GM18520 (cell line): ENCODE data around the gene STK38.
"Not testable (repeated sequence)": the region's sequence is repeated elsewhere in the genome, so short reads cannot be mapped to it uniquely, and the experiment has no call there.

Source experiments
- ATAC-seq: cut with Tn5 transposase; IDR thresholded peaks from one replicate; pipeline ENCODE4 v1.9.1; 2021; ENCODE audit not compliant: unreplicated experiment

Gene STK38

DNA sequence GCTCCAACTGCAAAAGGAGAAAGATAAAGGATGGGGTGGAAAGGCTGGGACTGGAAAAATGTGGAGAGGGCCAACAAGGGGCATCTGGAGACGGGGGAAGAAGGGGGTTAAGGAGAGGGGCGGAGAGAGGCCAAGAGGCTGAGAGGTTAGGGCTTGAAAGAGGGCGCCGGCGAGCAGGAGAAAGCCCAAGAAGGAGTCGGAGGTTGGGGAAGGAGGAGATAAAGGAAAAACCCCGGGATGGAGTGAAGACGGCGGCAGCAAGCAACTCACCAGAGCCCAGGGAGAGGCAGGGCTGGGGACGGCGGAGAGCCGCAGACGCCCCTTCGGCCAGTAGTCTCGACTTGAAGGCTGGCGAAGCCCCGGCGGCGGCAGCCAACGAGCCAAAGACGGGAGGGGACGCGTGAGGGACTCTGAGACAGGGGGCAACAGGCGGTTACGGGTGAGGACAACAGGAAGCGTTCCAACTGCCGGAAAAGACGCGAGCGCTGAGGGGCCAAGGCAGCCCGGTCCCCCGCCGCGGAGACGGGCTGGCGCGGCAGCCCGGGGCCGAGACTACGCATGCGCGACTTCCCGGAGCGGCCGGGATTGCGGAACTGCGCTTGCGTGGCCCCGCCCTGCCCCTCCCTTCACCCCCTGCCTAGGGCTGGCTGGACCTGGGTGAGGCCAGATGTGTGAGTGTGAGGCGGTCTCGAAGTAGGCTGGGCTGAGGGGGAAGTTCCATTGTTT lies at the start of gene STK38:
STK38 (minus strand) TSS at position 560 of the 726 bp plus-strand sequence. CDS start 7,277 bp downstream, outside the sequence.
- ATAC-seq, result peak; percentile 60

DNA sequence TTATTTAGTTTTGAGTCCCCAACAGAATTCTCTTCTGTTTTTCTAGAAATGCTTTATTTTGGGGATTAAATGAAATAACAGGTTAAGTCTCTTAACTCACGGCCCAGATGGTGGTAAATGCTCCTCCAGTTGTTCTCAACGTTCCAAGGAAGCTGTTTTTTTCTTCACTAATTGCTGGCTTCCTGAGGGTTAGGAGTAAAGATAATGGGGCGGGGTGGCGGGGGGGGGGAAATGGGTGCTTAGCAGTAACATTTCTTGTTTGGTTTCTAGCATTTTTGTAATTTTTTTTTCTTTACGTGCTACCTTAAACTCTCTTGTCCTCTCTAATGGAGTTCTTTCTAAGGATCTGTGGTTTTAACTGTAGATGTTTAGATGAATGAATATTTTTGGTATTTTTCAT lies 49.1 kb upstream of the STK38 start:
- no peak for ATAC-seq

DNA sequence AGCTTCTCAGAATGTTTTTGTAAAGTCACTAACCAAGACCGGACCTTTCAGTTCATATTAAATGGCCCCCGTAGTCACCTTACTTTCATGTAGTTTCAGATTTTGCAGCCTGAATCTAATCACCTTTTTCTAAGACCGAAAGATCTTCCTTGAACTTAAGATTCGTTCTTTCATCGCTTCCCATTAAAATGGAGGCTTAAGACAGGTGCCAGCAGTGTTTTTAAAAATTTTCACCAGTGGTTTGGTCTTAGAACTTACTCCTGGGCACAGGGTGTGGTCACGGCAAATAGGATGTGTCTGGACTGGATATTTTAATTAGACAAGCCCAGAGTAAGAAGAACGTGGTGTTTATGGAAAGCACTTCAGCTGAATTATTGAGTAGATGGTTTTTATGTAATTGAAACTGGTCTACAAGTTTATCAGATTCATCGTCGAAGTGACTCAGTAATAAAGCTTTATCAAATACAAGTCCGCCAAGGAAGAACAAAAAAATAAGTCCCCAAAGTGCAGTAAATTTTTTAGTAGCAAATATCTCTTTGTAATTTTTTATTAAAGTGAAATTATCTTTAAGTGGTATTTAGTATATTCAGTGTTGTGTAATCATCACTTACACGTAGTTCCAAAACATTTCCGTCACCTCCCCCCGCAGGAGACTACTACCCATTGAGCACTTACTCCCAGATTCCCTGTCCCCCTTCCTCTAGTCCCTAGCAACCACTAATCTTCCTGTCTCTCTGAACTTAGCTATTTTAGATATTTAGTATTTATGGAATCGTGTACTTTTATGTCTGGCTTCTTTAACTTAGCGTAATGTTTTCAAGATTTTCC lies 47.8 kb upstream of the STK38 start:
- no peak for ATAC-seq

DNA sequence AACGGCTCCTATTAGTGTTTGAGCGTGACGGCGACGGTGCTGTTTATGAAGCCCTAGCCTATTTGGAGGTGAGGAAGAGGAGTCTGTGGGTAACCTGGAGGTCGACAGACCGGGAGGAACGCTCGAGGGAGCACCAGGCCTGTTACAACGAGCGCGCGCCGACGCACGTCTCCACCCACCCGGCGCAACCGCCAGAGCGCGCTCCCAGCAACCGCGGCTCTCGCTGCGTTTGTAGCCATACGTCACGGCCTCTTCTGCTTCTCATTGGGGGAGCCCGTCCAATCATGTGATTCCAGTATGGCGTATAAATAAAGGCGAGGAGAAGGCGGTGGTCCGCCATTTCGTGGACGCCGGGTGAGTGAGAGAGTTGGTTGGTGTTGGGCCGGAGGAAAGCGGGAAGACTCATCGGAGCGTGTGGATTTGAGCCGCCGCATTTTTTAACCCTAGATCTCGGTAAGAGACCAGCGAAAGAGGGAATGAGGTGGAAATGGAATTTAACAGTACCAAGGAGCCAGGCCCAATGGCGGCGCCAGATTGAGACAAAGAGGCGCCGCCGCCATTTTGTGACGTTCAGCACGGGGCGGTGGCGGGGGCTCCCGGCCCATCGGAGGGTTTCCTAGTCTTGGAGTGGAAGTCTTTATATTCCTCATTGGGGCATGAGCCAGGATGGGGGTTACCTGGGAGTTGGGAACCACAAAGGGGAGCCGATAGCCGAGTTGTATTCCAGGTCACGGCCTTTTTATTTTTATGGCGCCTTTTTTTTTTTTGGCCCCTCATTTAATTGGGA lies 46.9 kb upstream of the STK38 start, which contains the start of gene SRSF3:
SRSF3 (plus strand) TSS at position 334 of the 787 bp plus-strand sequence. CDS start 2,401 bp downstream, outside the sequence.
- peak; percentile 87 for ATAC-seq

DNA sequence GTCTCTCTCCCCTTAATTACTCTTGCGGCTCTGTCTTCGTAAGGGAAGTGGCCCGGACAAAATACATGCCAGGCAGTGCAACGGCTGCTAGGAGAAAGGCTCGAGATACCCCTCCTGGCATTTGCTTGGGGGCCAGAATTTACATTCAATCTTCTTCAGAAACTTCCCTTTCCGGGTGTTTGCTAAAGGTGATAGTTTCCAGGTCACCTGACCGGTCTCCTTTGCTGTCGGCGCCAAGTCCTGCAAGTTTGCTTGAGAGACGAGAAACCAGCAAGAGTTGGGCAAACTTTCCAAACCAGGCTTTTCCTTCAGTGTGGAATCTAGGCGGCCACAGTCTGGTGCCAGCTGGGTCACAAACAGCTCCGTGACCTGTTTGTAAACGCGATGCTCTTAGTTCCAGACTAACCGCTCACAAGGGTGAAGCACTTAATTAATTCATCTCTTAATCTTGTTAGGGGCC lies 46.3 kb upstream of the STK38 start:
- ATAC-seq, result no peak

DNA sequence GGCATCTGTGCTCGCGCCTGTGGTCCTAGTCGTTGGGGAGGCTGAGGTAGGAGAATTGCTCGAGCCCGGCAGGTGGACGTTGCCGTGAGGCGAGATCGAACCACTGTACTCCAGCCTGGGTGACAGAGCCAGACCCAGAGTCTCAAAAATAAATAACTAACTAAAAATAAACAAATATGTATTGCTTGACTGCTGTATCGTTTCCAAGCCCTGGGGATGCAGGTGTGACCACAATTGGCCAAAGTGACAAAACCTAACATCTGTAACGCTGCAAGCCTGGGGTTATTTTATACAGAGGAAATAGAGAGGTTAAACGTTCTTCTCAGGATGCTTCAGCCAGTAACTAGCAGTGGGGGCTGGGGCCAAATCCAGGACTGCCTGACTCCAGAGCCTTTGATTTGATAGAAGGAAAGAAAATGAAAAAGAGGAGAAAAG lies 45.0 kb upstream of the STK38 start:
- ATAC-seq, result peak; percentile 23

DNA sequence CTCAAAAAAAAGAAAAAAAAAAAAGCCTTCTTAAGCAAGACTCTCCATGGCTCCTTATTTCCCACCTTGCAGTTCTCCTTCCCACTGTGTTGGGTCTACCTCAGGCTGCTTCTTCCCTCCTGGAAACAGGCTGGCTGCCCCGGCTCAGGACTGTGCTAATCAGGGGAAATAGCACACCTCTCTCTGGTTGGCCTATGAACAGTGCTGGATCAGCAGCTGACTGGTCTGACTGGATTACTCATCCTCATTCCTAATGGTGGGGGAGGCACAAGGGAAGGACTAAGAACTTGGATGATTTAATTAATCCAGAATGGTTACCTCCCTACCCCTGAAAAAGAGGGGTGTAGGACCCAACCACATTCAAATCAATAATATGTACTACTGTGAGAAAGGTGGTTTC lies 43.0 kb upstream of the STK38 start:
- no peak for ATAC-seq

DNA sequence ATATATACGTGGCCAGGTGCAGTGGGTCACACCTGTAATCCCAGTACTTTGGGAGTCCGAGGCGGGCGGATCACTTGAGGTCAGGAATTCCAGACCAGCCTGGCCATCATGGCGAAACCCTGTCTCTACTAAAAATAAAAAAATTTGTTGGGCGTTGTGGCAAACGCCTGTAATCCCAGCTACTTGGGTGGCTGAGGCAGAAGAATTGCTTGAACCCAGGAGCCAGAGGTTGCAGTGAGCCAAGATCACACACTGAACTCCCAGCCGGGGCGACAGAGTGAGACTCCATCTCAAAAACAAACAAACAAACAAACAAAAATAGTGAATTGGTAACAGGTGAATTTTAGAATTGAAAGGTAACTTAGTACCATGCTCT lies 41.7 kb upstream of the STK38 start:
- ATAC-seq, result not testable (repeated sequence)

DNA sequence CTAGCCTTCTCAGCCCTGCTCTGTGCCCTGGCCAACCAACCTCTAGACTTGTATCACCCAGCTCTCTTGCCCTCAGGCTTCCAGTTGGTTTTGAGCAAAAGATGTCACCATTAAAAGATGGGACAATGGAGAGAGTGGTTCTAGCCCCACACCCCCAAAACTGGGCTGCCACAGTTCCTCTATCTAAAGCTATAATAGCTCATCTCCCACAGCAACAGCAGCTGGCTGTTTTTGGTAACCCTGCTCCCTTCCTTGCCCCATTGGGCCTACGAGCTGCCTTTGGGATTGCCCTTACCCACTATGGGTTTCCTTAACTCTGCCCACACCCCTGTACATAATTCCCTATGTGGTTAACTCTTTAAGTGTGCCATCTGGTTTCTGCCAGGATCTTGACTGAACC lies 39.3 kb upstream of the STK38 start:
- no peak for ATAC-seq

DNA sequence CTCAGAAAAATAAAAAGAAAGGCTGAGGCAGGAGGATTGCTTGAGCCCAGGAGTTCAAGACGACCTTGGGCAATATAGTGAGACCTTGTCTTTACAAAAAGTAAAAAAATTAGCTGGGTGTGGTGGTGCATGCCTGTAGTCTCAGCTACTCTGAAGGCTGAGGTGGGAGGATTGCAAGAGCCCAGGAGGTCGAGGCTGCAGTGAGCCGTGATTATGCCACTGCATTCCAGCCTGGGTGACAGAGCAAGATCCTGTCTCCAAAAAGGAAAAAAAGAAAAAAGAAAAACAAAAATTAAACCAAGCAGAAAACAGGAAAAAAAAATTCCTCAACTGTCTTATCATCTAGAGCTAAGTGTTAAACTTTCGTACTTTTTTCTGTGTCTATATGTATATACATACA lies 34.4 kb upstream of the STK38 start:
- no peak for ATAC-seq

DNA sequence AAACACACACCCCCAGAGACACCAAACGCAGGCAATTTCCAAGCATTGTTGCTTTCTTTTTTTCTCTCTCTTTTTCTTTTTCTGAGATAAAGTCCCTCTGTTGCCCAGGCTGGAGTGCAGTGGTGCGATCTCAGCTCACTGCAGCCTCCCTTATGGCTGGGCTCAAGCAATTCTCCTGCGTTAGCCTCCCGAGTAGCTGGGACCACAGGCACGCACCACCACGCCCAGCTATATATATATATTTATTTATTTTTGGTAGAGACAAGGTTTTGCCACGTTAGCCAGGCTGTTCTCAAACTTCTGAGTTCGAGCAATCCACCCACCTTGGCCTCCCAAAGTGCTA lies 32.9 kb upstream of the STK38 start:
- ATAC-seq, result no peak

DNA sequence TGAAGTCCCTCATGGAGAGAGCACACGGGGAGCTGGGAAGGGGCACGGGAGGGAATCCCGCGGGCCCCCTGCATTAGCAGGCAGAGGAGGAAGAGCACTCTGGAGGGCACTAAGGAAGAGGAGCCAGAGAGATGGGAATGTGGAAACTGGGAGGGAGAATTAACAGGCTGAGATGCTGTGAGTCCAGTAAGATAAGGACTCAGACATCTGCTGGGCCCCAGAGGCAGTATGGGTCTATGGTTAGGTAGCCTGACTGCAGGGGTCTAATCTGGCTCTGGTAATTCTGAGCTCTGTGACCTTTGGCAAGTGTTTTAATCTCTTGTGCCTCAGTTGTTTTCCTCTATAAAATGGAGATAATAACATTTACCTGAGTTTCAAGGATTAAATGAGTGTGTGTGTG lies 31.2 kb upstream of the STK38 start:
- ATAC-seq, result no peak

DNA sequence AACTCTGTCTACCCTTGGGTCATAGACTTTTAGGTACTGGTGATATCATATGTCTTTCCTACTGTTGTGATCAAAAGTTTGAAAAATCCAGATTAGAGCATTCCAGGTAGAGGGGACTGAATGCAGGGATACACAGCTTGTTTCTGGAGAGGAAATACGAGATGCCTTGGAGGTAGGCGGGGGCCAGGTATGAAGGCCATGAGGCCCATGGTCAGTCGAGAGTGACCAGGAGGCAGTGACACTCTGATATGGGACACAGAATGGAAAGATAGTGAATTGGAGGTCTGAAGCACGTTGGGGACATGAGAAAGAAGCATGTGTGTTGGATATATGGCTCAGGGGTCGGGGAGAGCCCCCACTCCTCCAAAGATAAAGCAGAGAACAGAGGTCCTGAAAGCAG lies 30.8 kb upstream of the STK38 start:
- no peak for ATAC-seq

DNA sequence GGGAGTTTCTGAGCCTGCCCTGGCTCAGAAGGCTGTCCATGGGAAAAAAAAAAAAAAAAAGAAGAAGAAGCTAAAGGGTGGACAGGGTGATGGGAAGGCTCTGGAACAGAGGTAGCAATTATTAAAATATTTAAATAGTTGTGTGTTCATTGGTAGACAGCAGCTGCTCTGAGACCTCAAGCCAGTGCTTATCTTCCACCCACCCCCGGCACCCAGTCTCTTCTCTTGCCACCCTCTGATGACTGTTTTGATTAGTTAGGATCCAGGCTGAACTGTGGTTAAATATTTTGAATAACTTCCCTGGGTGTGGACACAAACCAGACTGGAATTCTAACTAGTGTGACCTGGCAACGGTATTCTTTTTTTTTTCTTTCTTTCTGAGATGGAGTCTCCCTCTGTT lies 30.0 kb upstream of the STK38 start:
- ATAC-seq, result no peak

DNA sequence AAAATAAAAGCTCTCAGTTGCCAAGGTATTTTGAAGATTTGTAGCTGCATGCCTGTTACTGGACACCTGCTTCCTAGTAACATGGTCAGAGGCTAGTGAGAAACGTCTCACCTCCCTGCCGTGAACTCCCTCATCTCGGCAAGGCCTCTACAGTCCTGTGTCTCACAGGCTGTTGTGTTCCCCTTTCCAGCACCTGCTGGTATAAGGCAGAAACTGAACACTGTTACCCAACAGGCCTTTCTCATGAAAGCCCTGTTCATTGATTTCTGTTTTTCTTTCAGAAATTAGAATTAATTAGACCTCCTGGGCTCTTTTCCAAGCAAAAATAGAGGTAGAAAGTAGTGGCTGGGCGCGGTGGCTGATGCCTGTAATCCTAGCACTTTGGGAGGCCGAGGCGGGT lies 29.3 kb upstream of the STK38 start:
- no peak for ATAC-seq

DNA sequence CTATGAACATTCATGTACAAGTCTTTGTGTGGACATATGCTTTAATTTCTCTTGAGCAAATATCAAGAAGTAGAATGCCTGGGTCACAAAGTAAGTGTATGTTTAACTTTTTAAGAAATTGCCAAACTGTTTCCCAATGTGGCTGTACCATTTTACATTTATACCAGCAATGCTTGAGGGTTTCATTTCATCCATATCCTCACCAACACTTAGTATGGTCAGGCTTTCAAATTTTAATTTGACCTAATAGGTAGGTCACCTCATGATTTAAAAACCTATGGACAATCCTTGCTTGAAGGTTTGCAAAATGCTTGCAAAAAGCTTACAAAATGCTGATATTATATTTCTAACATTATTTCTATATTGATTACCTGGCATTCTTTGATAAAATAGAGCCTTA lies 27.4 kb upstream of the STK38 start:
- ATAC-seq, result no peak

DNA sequence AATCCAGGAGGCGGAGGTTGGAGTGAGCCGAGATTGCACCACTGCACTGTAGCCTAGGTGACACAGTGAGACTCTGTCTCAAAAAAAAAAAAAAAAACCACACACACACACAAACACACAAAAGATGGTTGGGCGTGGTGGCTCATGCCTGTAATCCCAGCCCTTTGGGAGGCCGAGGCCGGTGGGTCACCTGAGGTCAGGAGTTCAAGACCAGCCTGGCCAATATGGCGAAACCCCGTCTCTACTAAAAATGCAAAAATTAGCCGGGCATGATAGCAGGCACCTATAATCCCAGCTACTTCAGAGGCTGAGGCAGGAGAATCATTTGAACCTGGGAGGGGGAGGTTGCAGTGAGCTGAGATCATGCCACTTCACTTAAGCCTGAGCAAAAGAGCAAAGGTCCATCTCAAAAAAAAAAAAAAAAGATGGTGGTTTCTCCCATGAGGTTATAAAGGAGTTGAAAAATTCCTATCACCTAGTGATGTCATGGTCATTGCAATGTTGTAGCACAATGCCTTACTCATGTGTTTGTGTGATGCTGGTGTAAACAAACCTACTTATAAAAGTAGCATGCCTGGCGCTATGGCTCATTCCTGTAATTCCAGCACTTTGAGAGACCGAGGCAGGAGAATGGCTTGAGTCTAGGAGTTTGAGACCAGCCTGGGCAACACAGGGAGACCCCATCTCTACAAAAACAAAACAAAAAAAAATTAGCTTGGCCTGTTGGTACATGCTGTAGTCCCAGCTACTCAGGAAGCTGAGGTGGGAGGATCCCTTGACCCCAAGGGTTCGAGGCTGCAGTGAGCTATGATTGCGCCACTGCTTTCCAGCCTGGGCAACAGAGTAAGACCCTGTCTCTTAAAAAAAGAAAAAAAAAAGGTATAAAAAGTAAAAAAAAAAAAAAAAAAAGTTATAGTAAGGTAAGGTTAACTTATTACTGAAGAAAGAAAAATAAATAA lies 25.4 kb upstream of the STK38 start:
- not testable (repeated sequence) for ATAC-seq

DNA sequence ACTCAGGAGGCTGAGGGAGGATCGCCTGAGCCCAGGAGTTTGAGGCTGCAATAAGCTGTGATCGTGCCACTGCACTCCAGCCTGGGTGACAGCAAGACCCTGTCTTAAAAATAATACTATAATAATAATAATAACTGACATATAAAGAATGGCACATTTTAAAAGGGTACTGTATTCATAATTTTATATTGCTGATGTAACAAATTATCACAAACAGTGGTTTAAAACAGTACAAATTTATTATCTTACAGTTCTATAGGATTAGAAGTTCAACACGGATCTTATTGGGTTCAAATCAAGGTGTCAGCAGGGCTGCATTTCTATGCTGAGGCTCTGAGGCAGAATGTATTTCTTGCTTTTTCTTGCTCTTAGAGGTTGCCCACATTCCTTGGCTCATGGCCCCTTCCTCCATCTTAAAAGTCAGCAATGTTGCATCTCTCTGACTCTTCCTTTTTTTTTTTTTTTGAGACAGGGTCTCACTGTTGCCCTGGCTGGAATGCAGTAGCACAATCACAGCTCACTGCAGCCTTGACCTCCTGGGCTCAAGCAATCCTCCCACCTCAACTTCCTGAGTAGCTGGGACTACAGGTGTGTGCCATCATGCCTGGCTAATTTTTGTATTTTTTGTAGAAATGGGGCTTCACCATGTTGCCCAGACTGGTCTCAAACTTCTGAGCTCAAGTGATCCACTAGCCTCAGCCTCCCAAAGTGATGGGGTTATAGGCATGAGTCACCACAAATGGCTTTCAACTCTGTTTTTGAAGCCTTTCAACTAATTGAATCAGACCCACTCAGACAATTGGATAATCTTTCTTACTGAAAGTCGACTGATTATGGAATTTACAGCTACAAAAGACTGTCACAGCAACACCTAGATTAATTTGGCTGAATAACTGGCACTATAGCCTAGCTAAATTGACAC lies 24.1 kb upstream of the STK38 start:
- no peak for ATAC-seq

DNA sequence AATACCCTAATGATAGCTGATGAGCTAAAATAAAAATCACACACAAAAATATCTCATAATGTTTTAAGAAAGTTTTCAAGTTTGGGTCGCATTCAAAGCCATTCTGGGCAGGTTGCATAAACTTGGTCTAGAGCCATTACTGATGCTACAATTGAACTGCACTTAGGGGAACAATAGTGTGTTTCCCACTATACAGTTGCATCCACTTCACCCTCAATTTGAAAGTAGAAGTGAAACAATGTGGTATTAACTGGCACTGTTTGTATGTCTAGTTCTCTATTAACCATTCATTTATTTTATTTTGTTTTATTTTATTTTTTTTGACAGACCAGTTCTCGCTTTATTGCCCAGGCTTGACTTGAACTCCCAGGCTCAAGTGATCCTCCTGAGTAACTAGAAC lies 23.0 kb upstream of the STK38 start:
- ATAC-seq, result no peak
